Smooth muscle cell (in vitro differentiated cells): ENCODE measurements around the gene NVL. TPM values are rescaled to one million over a fixed set of nuclear protein-coding genes. Genes with fewer than 3 reads are reported as not detected.

Source experiments
- DNase-seq: peaks from one replicate; lab custom pipeline; 2025; ENCODE audit not compliant: unreplicated experiment; lab: John Stamatoyannopoulos, UW
- H2AFZ ChIP-seq: fragments of 200-600 bp; sonication (generic); 2 replicates; pipeline ENCODE4 v1.6.0; 2016; ENCODE audit warnings: antibody characterized with exemption, low read depth, mild to moderate bottlenecking
- H3F3A ChIP-seq: fragments of 200-600 bp; sonication (generic); 2 replicates; pipeline ENCODE4 v1.6.0; 2017; ENCODE audit warnings: antibody characterized with exemption, low read depth
- H3K27ac ChIP-seq: fragments of 200-600 bp; sonication (generic); 2 replicates; pipeline ENCODE4 v1.5.1; 2016; ENCODE audit warnings: low read depth, mild to moderate bottlenecking
- H3K27me3 ChIP-seq: fragments of 200-600 bp; sonication (generic); 2 replicates; pipeline ENCODE4 v1.6.1; 2016; ENCODE audit warnings: low read depth, mild to moderate bottlenecking
- H3K36me3 ChIP-seq: fragments of 200-600 bp; sonication (generic); 2 replicates; pipeline ENCODE4 v1.5.1; 2016; ENCODE audit warnings: low read depth
- H3K4me1 ChIP-seq: fragments of 200-600 bp; sonication (generic); 2 replicates; pipeline ENCODE4 v1.5.1; 2016; ENCODE audit warnings: low read depth
- H3K4me2 ChIP-seq: fragments of 200-600 bp; sonication (generic); 2 replicates; pipeline ENCODE4 v1.6.0; 2016; ENCODE audit warnings: mild to moderate bottlenecking
- H3K4me3 ChIP-seq: fragments of 200-600 bp; sonication (generic); 2 replicates; pipeline ENCODE4 v1.5.1; 2016; ENCODE audit warnings: mild to moderate bottlenecking
- H3K79me2 ChIP-seq: fragments of 200-600 bp; sonication (generic); 2 replicates; pipeline ENCODE4 v1.6.0; 2016; ENCODE audit warnings: low read depth, mild to moderate bottlenecking
- H3K9ac ChIP-seq: fragments of 200-600 bp; sonication (generic); 2 replicates; pipeline ENCODE4 v1.6.0; 2016; ENCODE audit warnings: low read depth
- H3K9me3 ChIP-seq: fragments of 200-600 bp; sonication (generic); replicated peaks from 2 replicates; pipeline ENCODE4 v1.5.1; 2016; ENCODE audit warnings: low read depth
- H4K20me1 ChIP-seq: fragments of 200-600 bp; sonication (generic); 2 replicates; pipeline ENCODE4 v1.6.0; 2016; ENCODE audit warnings: low read depth
- WGBS: methylation state at CpG from one replicate; pipeline ENCODE4 v1.1.7; 2016; ENCODE audit warnings: low lambda C conversion rate; 5-methylcytosine and 5-hydroxymethylcytosine counted together
- polyA plus RNA-seq: library from polyadenylated mRNA; unstranded; fragments of >200 nt; fragmentation: Nextera tagmentation; extraction: Ambion mirVana; gene quantifications from 2 replicates; pipeline ENCODE4 v1.2.1, GENCODE V29; 2016
- total RNA-seq: library from RNA; depleted of rRNA; stranded (reverse); fragments of >200 nt; gene quantifications from 2 replicates; pipeline ENCODE4 v1.2.3, GENCODE V29; 2014
- TF ChIP-seq, protein P1 (sequence below): fragments of 200-600 bp; sonication (generic); IDR thresholded peaks from 2 replicates; pipeline ENCODE4 v1.5.1; 2017; ENCODE audit warnings: borderline replicate concordance, mild to moderate bottlenecking, antibody characterized with exemption; ENCODE audit not compliant: insufficient read depth, poor library complexity, severe bottlenecking

Gene NVL
- total and polyA plus RNA-seq, 2 experiments from 2014 or later = 17.3 to 35.4 TPM

DNA sequence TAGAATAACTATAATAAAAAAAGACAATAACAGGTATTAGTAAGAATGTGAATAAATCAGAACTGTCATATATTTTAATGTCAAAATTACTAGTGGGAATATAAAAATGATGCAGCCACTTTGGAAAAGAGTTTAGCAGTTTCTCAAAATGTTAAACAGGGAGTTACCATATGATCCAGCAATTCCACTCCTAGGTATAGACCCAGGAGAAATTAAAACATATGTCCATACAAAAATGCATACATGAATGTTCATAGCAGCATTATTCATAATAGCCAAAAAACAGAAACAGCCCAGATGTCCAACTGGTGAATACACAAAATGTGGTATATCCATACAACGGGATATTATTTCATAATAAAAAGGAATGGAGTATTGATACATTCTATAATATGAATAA is 71.6 kb downstream of the NVL start:
- H4K20me1 ChIP-seq = no peaks in the 10 kb centered on the region
- no peaks in the 10 kb centered on the region for H3K9me3 ChIP-seq
- no peak overlapping the region for H2AFZ ChIP-seq
- no peaks in the 10 kb centered on the region for H3K36me3 ChIP-seq
- H3K79me2 ChIP-seq = no peaks in the 10 kb centered on the region
- DNase-seq = no peak
- no peaks in the 10 kb centered on the region for H3K27me3 ChIP-seq
- H3K4me2 ChIP-seq = no peak overlapping the region
- H3K4me3 ChIP-seq = no peak overlapping the region
- WGBS = 97% methylated on average over 1 of the region's 1 CpG
- no peak overlapping the region for H3K9ac ChIP-seq
- TF ChIP-seq, protein P1, sequence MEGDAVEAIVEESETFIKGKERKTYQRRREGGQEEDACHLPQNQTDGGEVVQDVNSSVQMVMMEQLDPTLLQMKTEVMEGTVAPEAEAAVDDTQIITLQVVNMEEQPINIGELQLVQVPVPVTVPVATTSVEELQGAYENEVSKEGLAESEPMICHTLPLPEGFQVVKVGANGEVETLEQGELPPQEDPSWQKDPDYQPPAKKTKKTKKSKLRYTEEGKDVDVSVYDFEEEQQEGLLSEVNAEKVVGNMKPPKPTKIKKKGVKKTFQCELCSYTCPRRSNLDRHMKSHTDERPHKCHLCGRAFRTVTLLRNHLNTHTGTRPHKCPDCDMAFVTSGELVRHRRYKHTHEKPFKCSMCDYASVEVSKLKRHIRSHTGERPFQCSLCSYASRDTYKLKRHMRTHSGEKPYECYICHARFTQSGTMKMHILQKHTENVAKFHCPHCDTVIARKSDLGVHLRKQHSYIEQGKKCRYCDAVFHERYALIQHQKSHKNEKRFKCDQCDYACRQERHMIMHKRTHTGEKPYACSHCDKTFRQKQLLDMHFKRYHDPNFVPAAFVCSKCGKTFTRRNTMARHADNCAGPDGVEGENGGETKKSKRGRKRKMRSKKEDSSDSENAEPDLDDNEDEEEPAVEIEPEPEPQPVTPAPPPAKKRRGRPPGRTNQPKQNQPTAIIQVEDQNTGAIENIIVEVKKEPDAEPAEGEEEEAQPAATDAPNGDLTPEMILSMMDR = no peak
- no peaks in the 10 kb centered on the region for H3F3A ChIP-seq
- H3K27ac ChIP-seq = no peak overlapping the region
- H3K4me1 ChIP-seq = peaks cover 11% of the 10 kb centered on the region

DNA sequence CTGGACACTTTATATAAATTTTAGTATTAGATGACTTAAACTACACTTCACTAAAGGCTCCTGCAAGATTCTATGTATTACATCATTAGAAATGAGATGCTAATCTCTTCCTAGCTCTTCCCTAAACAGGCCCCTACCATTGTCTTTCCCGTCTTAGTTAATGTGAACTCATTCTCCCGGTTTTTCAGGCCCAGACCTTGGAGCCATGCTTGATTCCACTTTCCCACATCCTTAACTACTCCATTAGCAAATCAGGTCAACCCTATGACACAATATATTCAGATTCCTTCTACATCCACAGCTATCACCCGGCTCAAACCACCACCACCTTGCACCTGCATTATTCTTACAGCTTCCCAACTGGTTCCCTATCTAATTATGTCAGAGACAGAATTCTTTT is 73.3 kb downstream of the NVL start:
- no peak overlapping the region for H3K27ac ChIP-seq
- no peaks in the 10 kb centered on the region for H3K9me3 ChIP-seq
- DNase-seq = no peak
- TF ChIP-seq, protein P1 = no peak
- H3F3A ChIP-seq = no peaks in the 10 kb centered on the region
- no peak overlapping the region for H2AFZ ChIP-seq
- no peaks in the 10 kb centered on the region for H3K36me3 ChIP-seq
- H3K9ac ChIP-seq = no peak overlapping the region
- WGBS = 56% methylated on average over 3 of the region's 3 CpGs
- no peaks in the 10 kb centered on the region for H3K27me3 ChIP-seq
- H3K4me2 ChIP-seq = no peak overlapping the region
- no peak overlapping the region for H3K4me3 ChIP-seq
- H3K79me2 ChIP-seq = no peaks in the 10 kb centered on the region
- peaks cover 11% of the 10 kb centered on the region for H3K4me1 ChIP-seq
- no peaks in the 10 kb centered on the region for H4K20me1 ChIP-seq

DNA sequence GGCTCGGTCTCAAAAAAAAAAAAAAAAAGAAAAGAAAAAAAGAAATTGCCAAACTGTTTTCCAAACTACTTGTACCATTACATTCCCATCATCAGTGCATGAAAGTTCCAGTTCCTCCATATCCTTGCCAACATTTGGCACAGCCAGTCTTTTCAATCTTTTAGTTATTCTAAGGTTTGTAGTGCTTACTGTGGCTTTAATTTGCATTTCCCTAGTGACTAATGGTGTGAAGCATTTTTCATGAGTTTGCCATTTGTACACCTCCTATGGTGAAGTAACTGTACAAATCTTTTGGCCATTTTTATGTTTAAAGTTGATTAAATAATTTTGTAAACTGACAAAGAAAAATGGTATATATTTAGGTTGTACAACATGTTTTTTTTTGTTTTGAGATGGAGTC is 76.3 kb downstream of the NVL start:
- Histone ChIP-seq H3K4me3 (no peak overlapping the region), H3K36me3 (peaks cover 4% of the 10 kb centered on the region), H3K79me2 (no peaks in the 10 kb centered on the region), H3K27me3 (no peaks in the 10 kb centered on the region), H3F3A (no peaks in the 10 kb centered on the region), H4K20me1 (no peaks in the 10 kb centered on the region), H3K9ac (no peak overlapping the region), H3K4me1 (peaks cover 11% of the 10 kb centered on the region), H2AFZ (no peak overlapping the region), H3K4me2 (no peak overlapping the region), H3K9me3 (no peaks in the 10 kb centered on the region), H3K27ac (no peak overlapping the region)
- no peak for DNase-seq
- 100% methylated on average over 1 of the region's 1 CpG for WGBS
- TF ChIP-seq, protein P1 = no peak

DNA sequence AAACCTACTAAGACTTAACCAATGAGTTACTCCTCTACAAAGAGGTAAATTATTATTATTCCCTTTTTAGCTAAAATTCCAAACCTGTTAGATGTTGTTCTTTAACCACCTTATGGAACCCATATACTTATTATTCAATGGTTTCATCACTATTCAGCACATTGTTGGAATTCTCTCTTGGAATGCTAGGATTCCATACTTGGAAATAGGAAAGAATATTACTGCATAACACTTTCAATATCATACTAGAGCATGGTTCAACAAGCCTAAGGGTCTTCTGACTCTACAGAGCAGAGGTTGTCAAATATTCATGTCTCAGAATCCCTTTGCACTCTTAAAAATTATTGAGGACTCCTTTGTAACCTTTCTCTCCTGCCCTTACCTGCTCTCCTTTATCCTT is 77.5 kb downstream of the NVL start:
- Histone ChIP-seq H3K36me3 (peaks cover 9% of the 10 kb centered on the region), H3K9me3 (no peaks in the 10 kb centered on the region)
- no peak for DNase-seq

More for the DNA sequence above, 77.5 kb downstream of the NVL start:
- H3K27ac ChIP-seq = peak overlapping the region; percentile 56
- H3K4me1 ChIP-seq = peaks cover 8% of the 10 kb centered on the region
- no peaks in the 10 kb centered on the region for H3K27me3 ChIP-seq
- peak overlapping the region; percentile 3 for H3K4me2 ChIP-seq
- H4K20me1 ChIP-seq = no peaks in the 10 kb centered on the region
- H3K9ac ChIP-seq = no peak overlapping the region
- TF ChIP-seq, protein P1 = no peak
- no peak overlapping the region for H3K4me3 ChIP-seq
- H3F3A ChIP-seq = no peaks in the 10 kb centered on the region
- no peak overlapping the region for H2AFZ ChIP-seq
- H3K79me2 ChIP-seq = no peaks in the 10 kb centered on the region
